HepG2 (cell line): ENCODE data around the gene TCP11L1. TPM values are rescaled to one million over a fixed set of nuclear protein-coding genes. Genes with fewer than 3 reads are reported as not detected.
A peak's percentile ranks its signal among the peaks of the same experiment; 100 is the strongest.

Source experiments
- ATAD3A ChIP-seq: sonication (generic); formaldehyde crosslinking; IDR thresholded peaks from 2 replicates; pipeline ENCODE4 v1.4.0; 2020; ENCODE audit warnings: missing genetic modification reagents
- ATRX ChIP-seq: sonication (generic); formaldehyde crosslinking; IDR thresholded peaks from 2 replicates; pipeline ENCODE4 v1.4.0; 2020; ENCODE audit warnings: missing genetic modification reagents, borderline replicate concordance
- BCL3 ChIP-seq: sonication (generic); formaldehyde crosslinking; IDR thresholded peaks from 2 replicates; pipeline ENCODE4 v1.5.1; 2020; ENCODE audit warnings: mild to moderate bottlenecking, missing genetic modification reagents, moderate library complexity
- GABPB1 ChIP-seq: IDR thresholded peaks from 2 replicates; pipeline ENCODE4 v1.6.1; 2016; ENCODE audit warnings: mild to moderate bottlenecking, missing genetic modification reagents, moderate library complexity, missing compliant biosample characterization
- GRHL1 ChIP-seq: sonication (generic); formaldehyde crosslinking; conservative IDR thresholded peaks from 2 replicates; pipeline ENCODE4 v1.8.0; 2022; ENCODE audit warnings: missing genetic modification reagents
- KLF11 ChIP-seq: IDR thresholded peaks from 2 replicates; pipeline ENCODE4 v1.6.1; 2016; ENCODE audit warnings: missing compliant biosample characterization
- MAF1 ChIP-seq: sonication (generic); formaldehyde crosslinking; IDR thresholded peaks from 2 replicates; pipeline ENCODE4 v1.5.0; 2020; ENCODE audit warnings: missing genetic modification reagents, borderline replicate concordance
- MTF1 ChIP-seq: sonication (generic); formaldehyde crosslinking; IDR thresholded peaks from 2 replicates; pipeline ENCODE4 v1.5.0; 2020; ENCODE audit warnings: missing genetic modification reagents
- NFIB ChIP-seq: sonication (generic); formaldehyde crosslinking; IDR thresholded peaks from 2 replicates; pipeline ENCODE4 v1.9.0; 2021; ENCODE audit warnings: missing genetic modification reagents, mild to moderate bottlenecking, borderline replicate concordance
- SKI ChIP-seq: fragments of 450-650 bp; IDR thresholded peaks from one replicate; pipeline ENCODE4 v1.6.1; 2018; ENCODE audit warnings: mild to moderate bottlenecking; ENCODE audit not compliant: partially characterized antibody
- TARDBP ChIP-seq: sonication (generic); formaldehyde crosslinking; IDR thresholded peaks from 2 replicates; pipeline ENCODE4 v1.8.0; 2022; ENCODE audit warnings: mild to moderate bottlenecking, missing genetic modification reagents
- ZEB1 ChIP-seq: IDR thresholded peaks from 2 replicates; pipeline ENCODE4 v1.6.1; 2012; ENCODE audit warnings: mild to moderate bottlenecking, low read depth, inconsistent platforms; ENCODE audit not compliant: insufficient replicate concordance
- ZHX2 ChIP-seq, 2 experiments: sonication (generic) in 1 of 2; formaldehyde crosslinking in 1 of 2; IDR thresholded peaks; 2 replicates each; pipeline versions ENCODE4 v1.6.1 to v1.9.0; 2014 to 2022; ENCODE audit warnings: antibody characterized with exemption in 1 of 2, borderline replicate concordance in 1 of 2, inconsistent platforms in 1 of 2, low read depth in 1 of 2, missing genetic modification reagents in 1 of 2
- ZNF446 ChIP-seq: sonication (generic); formaldehyde crosslinking; IDR thresholded peaks from 2 replicates; pipeline ENCODE4 v1.5.0; 2020; ENCODE audit warnings: mild to moderate bottlenecking, missing genetic modification reagents
- ZNF501 ChIP-seq: sonication (generic); formaldehyde crosslinking; IDR thresholded peaks from 2 replicates; pipeline ENCODE4 v1.5.1; 2020; ENCODE audit warnings: mild to moderate bottlenecking, moderate library complexity, missing genetic modification reagents
- ZNF549 ChIP-seq: sonication (generic); formaldehyde crosslinking; IDR thresholded peaks from 2 replicates; pipeline ENCODE4 v1.5.0; 2020; ENCODE audit warnings: missing genetic modification reagents
- ZNF563 ChIP-seq: sonication (generic); formaldehyde crosslinking; IDR thresholded peaks from 2 replicates; pipeline ENCODE4 v1.8.0; 2022; ENCODE audit warnings: mild to moderate bottlenecking, moderate library complexity, missing genetic modification reagents
- ZNF589 ChIP-seq: sonication (generic); formaldehyde crosslinking; conservative IDR thresholded peaks from 2 replicates; pipeline ENCODE4 v1.8.0; 2022; ENCODE audit warnings: mild to moderate bottlenecking, moderate library complexity, missing genetic modification reagents
- ZNF674 ChIP-seq: sonication (generic); formaldehyde crosslinking; IDR thresholded peaks from 2 replicates; pipeline ENCODE4 v1.5.0; 2020; ENCODE audit warnings: low read depth, mild to moderate bottlenecking, missing genetic modification reagents
- ZNF839 ChIP-seq: sonication (generic); formaldehyde crosslinking; IDR thresholded peaks from 2 replicates; pipeline ENCODE4 v1.4.0; 2020; ENCODE audit warnings: missing genetic modification reagents, mild to moderate bottlenecking, borderline replicate concordance
- ZZZ3 ChIP-seq: sonication (generic); formaldehyde crosslinking; IDR thresholded peaks from 2 replicates; pipeline ENCODE4 v1.4.0; 2020; ENCODE audit warnings: missing genetic modification reagents, mild to moderate bottlenecking, borderline replicate concordance
- polyA plus RNA-seq, 8 experiments: library from polyadenylated mRNA; depleted of rRNA in 3 of 8; stranded (reverse) in 7 of 8; unstranded in 1 of 8; fragments of >200 nt; fragmentation: Illumina TruSeq in 4 of 8; extraction: Trizol in 4 of 8; gene quantifications; 2 replicates each; pipeline versions ENCODE4 v1.2.1 to v1.2.3, GENCODE V29; 2011 to 2016; ENCODE audit warnings: low read depth in 4 of 8, missing spikeins in 1 of 8, mixed read lengths in 1 of 8; ENCODE audit not compliant: insufficient read depth in 1 of 8
- total RNA-seq, 5 experiments: library from RNA; depleted of rRNA; stranded (reverse); fragments of >200 nt; fragmentation: Illumina TruSeq; extraction: Trizol; gene quantifications; 2 replicates each; pipeline ENCODE4 v1.2.3, GENCODE V29; 2016; ENCODE audit warnings: low read depth in 1 of 5

TCP11L1 gene
- total and polyA plus RNA-seq, 2 of the 13 experiments (the other 11 are each of a cell fraction or from before 2014, with no cell fraction given), result 7.9 to 10.1 TPM

GRCh38 chr11:33040033-33040861, 875 bp downstream of the TCP11L1 start (continued):
- TF ChIP-seq ZEB1, result no peak
- no peak for TF ChIP-seq MTF1
- no peak for TF ChIP-seq SKI
- TF ChIP-seq NFIB, result no peak
- 0 out of 2 replicates have a peak, but pooled peaks have one; percentile 35 for TF ChIP-seq ZNF674
- TF ChIP-seq ZNF839 (CRISPR knock-in tag), result no peak
- TF ChIP-seq GRHL1 (CRISPR knock-in tag), result no peak
- TF ChIP-seq ATAD3A (CRISPR knock-in tag), result no peak
- TF ChIP-seq ZNF446 (CRISPR knock-in tag), result 0 out of 2 replicates have a peak, but pooled peaks have one; percentile 3
- no peak for TF ChIP-seq GABPB1 (CRISPR knock-in tag)
- no peak for TF ChIP-seq TARDBP (CRISPR knock-in tag)
- no peak for TF ChIP-seq MAF1
- TF ChIP-seq ZNF501 (CRISPR knock-in tag), result 0 out of 2 replicates have a peak, but pooled peaks have one; percentile 7
- TF ChIP-seq KLF11 (CRISPR knock-in tag), result no peak
- TF ChIP-seq ZNF589 (CRISPR knock-in tag), result 0 out of 2 replicates have a peak, but pooled peaks have one; percentile 3
- TF ChIP-seq ATRX (CRISPR knock-in tag), result no peak
- TF ChIP-seq ZNF549 (CRISPR knock-in tag), result no peak
- no peak for TF ChIP-seq ZZZ3 (CRISPR knock-in tag)
- no peak for TF ChIP-seq ZNF563 (CRISPR knock-in tag)
- TF ChIP-seq ZHX2 (IDR thresholded peaks at IDR 0.05; ENCODE audit: low read depth), result no peak
- TF ChIP-seq ZHX2 (CRISPR knock-in tag; IDR thresholded peaks at IDR 0.05; ENCODE audit: borderline replicate concordance), result no peak
- TF ChIP-seq BCL3 (CRISPR knock-in tag), result no peak
